Endothelial cell of umbilical vein (primary cell): ENCODE data around the gene PDE6B. TPM values are rescaled to one million over a fixed set of nuclear protein-coding genes. Genes with fewer than 3 reads are reported as not detected.

ENCODE experiments used
- BruUV-seq: library from RNA; stranded (reverse); fragments of 400-500 nt; replicated peaks from 2 replicates; lab custom pipeline; 2021; lab: Mats Ljungman, UMichigan
- CTCF ChIA-PET: fragments of 300-600, 350-600 bp; sonication (Branson Sonifier 250); formaldehyde crosslinking; loops from one replicate; lab custom pipeline; 2021; ENCODE audit warnings: antibody characterized with exemption, inconsistent platforms; lab: Charles Lee
- POLR2A ChIA-PET: fragments of 300-600, 350-600 bp; sonication (Branson Sonifier 250); formaldehyde crosslinking; loops from one replicate; lab custom pipeline; 2021; ENCODE audit warnings: antibody characterized with exemption, inconsistent platforms; lab: Charles Lee
- DNase-seq: peaks from one replicate; pipeline ENCODE4 v3.0.0-alpha.2; 2011; ENCODE audit warnings: low read depth, low spot score
- FAIRE-seq: peaks from 2 replicates; lab custom pipeline; 2011; peaks lifted over from hg19 to GRCh38; lab: Jason Lieb, UNC
- H2AFZ ChIP-seq: 2 replicates; pipeline ENCODE4 v1.6.0; 2012; ENCODE audit warnings: low read depth, low read length, control low read depth, inconsistent platforms
- H3K27ac ChIP-seq: 2 replicates; pipeline ENCODE4 v1.5.1; 2011; ENCODE audit warnings: low read depth, mild to moderate bottlenecking, control low read depth, low read length, moderate library complexity; ENCODE audit not compliant: insufficient read depth
- H3K27me3 ChIP-seq, 2 experiments: 2 replicates each; pipeline versions ENCODE4 v1.6.0 to v1.6.1; 2011; ENCODE audit warnings: low read length in 2 of 2, mixed read lengths in 1 of 2; ENCODE audit not compliant: control insufficient read depth in 2 of 2, insufficient read depth in 2 of 2
- H3K36me3 ChIP-seq, 2 experiments: 2 replicates in 1 of 2; 3 replicates in 1 of 2; pipeline ENCODE4 v1.5.1; 2011; ENCODE audit warnings: low read length in 2 of 2, mild to moderate bottlenecking in 1 of 2, moderate library complexity in 1 of 2; ENCODE audit not compliant: control insufficient read depth in 2 of 2, insufficient read depth in 2 of 2; ENCODE audit errors: extremely low read depth in 1 of 2
- H3K4me1 ChIP-seq: 3 replicates; pipeline ENCODE4 v1.5.1; 2011; ENCODE audit warnings: mild to moderate bottlenecking, low read length; ENCODE audit not compliant: control insufficient read depth, insufficient read depth; ENCODE audit errors: extremely low read depth
- H3K4me2 ChIP-seq: 2 replicates; pipeline ENCODE4 v1.6.1; 2011; ENCODE audit warnings: low read length, control low read depth, mixed read lengths; ENCODE audit not compliant: insufficient read depth
- H3K4me3 ChIP-seq, 3 experiments: fragments of 200-600 bp in 1 of 3; sonication (generic), shearing (Covaris generic) in 1 of 3; replicated peaks in 1 of 3; 2 replicates each; pipeline ENCODE4 v1.5.1; 2011 to 2016; ENCODE audit warnings: control low read depth in 3 of 3, low read length in 3 of 3, mild to moderate bottlenecking in 2 of 3, inconsistent platforms in 1 of 3, low read depth in 1 of 3, moderate library complexity in 1 of 3; ENCODE audit not compliant: insufficient read depth in 1 of 3
- H3K79me2 ChIP-seq: 2 replicates; pipeline ENCODE4 v1.6.0; 2012; ENCODE audit warnings: low read length, inconsistent platforms; ENCODE audit not compliant: control insufficient read depth, insufficient read depth
- H3K9ac ChIP-seq: replicated peaks from 2 replicates; pipeline ENCODE3; 2011; ENCODE audit warnings: low read length, control low read depth; ENCODE audit not compliant: insufficient read depth; ENCODE audit errors: extremely low read depth
- H3K9me1 ChIP-seq: replicated peaks from 3 replicates; pipeline ENCODE4 v1.6.0; 2011; ENCODE audit warnings: mild to moderate bottlenecking, low read length; ENCODE audit not compliant: control insufficient read depth, insufficient read depth; ENCODE audit errors: extremely low read depth
- H3K9me3 ChIP-seq: replicated peaks from 2 replicates; pipeline ENCODE4 v1.5.1; 2012; ENCODE audit warnings: low read length, inconsistent platforms; ENCODE audit not compliant: control insufficient read depth, insufficient read depth
- H4K20me1 ChIP-seq: replicated peaks from 2 replicates; pipeline ENCODE3; 2011; ENCODE audit warnings: mild to moderate bottlenecking, low read length; ENCODE audit not compliant: control insufficient read depth, insufficient read depth; ENCODE audit errors: extremely low read depth
- CTCF ChIP-seq, 2 donors: IDR thresholded peaks; 1 replicate in 1 of 2; 2 replicates in 1 of 2; pipeline ENCODE4 v1.5.1; 2011; ENCODE audit warnings: low read length in 2 of 2, mild to moderate bottlenecking in 2 of 2, moderate library complexity in 2 of 2, control low read depth in 1 of 2, inconsistent platforms in 1 of 2, low read depth in 1 of 2; ENCODE audit not compliant: insufficient read depth in 1 of 2; ENCODE audit errors: extremely low read depth in 1 of 2
- GATA2 ChIP-seq: IDR thresholded peaks from 2 replicates; pipeline ENCODE4 v1.7.0; 2011; ENCODE audit warnings: low read depth, mild to moderate bottlenecking, moderate library complexity, mixed read lengths, low read length; ENCODE audit not compliant: insufficient read length, insufficient read depth
- JUN ChIP-seq: IDR thresholded peaks from 2 replicates; pipeline ENCODE4 v1.6.1; 2011; ENCODE audit warnings: borderline replicate concordance, low read depth; ENCODE audit not compliant: insufficient read length, insufficient read depth
- MAX ChIP-seq: IDR thresholded peaks from 2 replicates; pipeline ENCODE4 v1.6.1; 2011; ENCODE audit not compliant: insufficient read depth, insufficient read length
- MYC ChIP-seq: IDR thresholded peaks from one replicate; pipeline ENCODE4 v1.6.1; 2011; ENCODE audit warnings: mild to moderate bottlenecking, low read depth, low read length
- POLR2AphosphoS5 ChIP-seq: IDR thresholded peaks from 2 replicates; pipeline ENCODE4 v1.6.1; 2012; ENCODE audit warnings: low read depth, mild to moderate bottlenecking, control low read depth, low read length, moderate library complexity; ENCODE audit not compliant: insufficient read depth
- dilution Hi-C: fragments of 300-500 bp; cut with MboI; formaldehyde crosslinking; loops from one replicate; pipeline ENCODE4 v1.15.0; 2019; ENCODE audit warnings: low sequenced_read_pairs; ENCODE audit not compliant: extremely low pct_ligation_motif_present
- intact Hi-C: fragments of 100-400 bp; cut with micrococcal nuclease; formaldehyde crosslinking; loops from one replicate; pipeline ENCODE4 v1.10.0; 2022
- polyA plus RNA-seq, 4 experiments: library from polyadenylated mRNA; depleted of rRNA in 3 of 4; stranded (reverse) in 3 of 4; unstranded in 1 of 4; fragments of >200 nt; gene quantifications; 2 replicates each; pipeline versions ENCODE4 v1.2.1 to v1.2.3, GENCODE V29; 2011 to 2012; ENCODE audit warnings: missing spikeins in 1 of 4
- total RNA-seq: library from RNA; stranded (reverse); gene quantifications from 2 replicates; pipeline ENCODE4 v1.2.3, GENCODE V29; 2021

The PDE6B gene
- total and polyA plus RNA-seq, 2 donors (not counting 3 experiments of a cell fraction or from before 2014, with no cell fraction given): 0.77 to 1.8 TPM

DNA sequence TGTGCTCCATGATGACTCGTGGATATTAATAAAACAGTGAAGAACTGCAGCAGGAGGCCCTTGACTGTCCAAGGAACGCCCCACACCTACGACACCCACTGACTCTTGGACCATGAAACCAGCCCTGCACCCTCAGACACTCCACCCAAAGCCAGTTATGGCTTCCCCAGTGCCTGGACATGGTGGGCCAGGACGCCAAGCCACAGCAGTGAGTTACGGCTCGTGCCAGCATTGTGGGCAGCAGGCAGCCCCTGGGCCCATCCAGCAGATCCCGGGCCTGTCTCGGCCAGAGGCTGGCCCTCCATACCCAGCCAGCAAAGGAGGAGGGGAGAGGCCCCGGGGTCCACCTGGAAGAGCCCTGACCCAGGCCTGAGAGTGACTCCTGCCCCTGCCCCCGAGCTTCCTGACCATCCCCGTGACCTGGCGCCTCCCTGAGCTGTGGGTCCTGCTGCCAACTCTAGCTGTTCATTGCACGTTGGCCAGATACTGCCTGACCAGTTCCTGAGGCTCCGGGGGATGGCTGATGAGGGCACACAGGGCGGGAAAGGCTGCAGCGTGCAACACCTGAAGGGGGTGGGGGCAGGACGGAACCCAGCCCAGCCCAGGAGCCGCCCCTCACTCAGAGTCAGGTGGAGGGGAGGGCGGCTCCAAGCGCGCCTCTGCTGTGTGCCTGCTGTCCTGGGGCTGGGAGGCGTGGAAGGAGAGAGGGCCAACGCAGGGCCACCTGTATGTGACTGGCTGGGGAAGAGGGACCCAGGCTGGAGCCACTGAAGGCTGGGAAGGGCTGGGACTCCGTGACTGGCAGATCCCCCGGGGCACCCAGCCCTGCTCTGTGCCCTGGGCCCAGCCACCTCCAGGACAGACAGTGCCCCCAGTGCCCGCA, 62.8 kb downstream of the PDE6B start:
- no TSS peak for BruUV-seq
- Histone ChIP-seq H3K27ac (no peak overlapping the region), H3K9me1 (no peaks in the 10 kb centered on the region), H3K9ac (no peak overlapping the region), H3K4me2 (peak overlapping the region; percentile 30), H3K4me3 (peak overlapping the region in 2 of 3 experiments; percentile 0 to 35), H3K36me3 (no peaks in the 10 kb centered on the region), H4K20me1 (no peaks in the 10 kb centered on the region), H3K4me1 (peaks cover 14% of the 10 kb centered on the region), H3K9me3 (no peaks in the 10 kb centered on the region), H3K79me2 (no peaks in the 10 kb centered on the region), H3K27me3 (no peaks in the 10 kb centered on the region), H2AFZ (peak overlapping the region; percentile 95)
- TF ChIP-seq POLR2AphosphoS5 (no peak), CTCF (IDR thresholded peaks at IDR 0.05; ENCODE audit: extremely low read depth in 1 of 2, insufficient read depth in 1 of 2, low read depth in 1 of 2, low read length in 2 of 2) (no peak), JUN (no peak), GATA2 (no peak), MYC (no peak), MAX (no peak)
- FAIRE-seq: no peak
- DNase-seq: no peak
- intact Hi-C loops (loop anchor here (1.0 kb wide), 1 partner anchor 17 kb away; the partner anchor contains the start of gene PCGF3), dilution Hi-C loops (no loop called here)
- POLR2A ChIA-PET: no interaction called here
- CTCF ChIA-PET: interaction anchor here (0.7 to 1.0 kb wide), 2 partner anchors 33 to 55 kb away, joined by 3 read pairs; no protein-coding TSS in a partner anchor
